ENCODE results near the gene CABYR. TPM values are rescaled to one million over a fixed set of nuclear protein-coding genes. Genes with fewer than 3 reads are reported as not detected.

Gene CABYR, protein sequence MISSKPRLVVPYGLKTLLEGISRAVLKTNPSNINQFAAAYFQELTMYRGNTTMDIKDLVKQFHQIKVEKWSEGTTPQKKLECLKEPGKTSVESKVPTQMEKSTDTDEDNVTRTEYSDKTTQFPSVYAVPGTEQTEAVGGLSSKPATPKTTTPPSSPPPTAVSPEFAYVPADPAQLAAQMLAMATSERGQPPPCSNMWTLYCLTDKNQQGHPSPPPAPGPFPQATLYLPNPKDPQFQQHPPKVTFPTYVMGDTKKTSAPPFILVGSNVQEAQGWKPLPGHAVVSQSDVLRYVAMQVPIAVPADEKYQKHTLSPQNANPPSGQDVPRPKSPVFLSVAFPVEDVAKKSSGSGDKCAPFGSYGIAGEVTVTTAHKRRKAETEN
- polyA plus RNA-seq (2013, experiment 1 of 2; ENCODE audit: insufficient read length) = 8.7 TPM
- 11.8 TPM for polyA plus RNA-seq (2013, experiment 2 of 2; ENCODE audit: insufficient read length)

GRCh38 chr18:24138789-24139616, at the start of gene CABYR:
CABYR (plus strand) TSS chr18:24139062; CDS start chr18:24143115, 4,053 bp downstream.
- DNase-seq = peak; percentile 88

DNA sequence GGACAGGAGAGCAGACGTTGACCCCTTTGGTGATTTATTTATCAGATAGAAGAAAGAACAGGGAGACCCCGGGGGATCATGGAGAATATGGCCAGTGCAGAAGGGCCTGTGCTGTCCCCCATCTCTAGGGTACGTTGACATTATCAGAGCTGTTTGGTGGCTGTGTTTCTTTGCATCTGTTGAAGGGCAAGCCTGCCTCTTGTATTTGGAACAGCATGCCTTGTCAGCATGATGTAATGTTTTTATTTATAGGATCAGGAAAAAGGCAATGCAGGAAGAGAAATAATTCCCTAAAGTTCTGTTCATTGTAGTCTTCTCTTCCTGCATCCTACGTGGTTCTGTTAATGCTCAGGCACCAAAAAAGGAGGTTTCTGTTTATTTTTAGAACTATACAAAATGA, 49.8 kb upstream of the CABYR start:
- no peak for DNase-seq

GRCh38 chr18:24089515-24090337, 49.1 kb upstream of the CABYR start:
- no peak for DNase-seq

DNA sequence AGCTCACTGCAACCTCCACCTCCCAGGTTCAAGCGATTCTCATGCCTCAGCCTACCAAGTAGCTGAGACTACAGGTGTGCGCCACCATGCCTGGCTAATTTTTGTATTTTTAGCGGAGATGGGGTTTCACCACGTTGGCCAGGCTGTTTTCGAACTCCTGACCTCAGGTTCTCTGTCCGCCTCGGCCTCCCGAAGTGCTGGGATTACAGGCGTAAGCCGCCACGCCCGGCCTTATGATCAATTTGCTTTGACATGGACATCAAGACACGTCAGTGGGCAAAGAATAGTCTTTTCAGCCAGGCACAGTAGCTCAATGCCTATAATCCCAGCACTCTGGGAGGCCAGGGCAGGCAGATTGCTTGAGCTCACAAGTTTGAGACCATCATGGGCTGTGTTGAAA, 48.0 kb upstream of the CABYR start:
- DNase-seq = no peak

DNA sequence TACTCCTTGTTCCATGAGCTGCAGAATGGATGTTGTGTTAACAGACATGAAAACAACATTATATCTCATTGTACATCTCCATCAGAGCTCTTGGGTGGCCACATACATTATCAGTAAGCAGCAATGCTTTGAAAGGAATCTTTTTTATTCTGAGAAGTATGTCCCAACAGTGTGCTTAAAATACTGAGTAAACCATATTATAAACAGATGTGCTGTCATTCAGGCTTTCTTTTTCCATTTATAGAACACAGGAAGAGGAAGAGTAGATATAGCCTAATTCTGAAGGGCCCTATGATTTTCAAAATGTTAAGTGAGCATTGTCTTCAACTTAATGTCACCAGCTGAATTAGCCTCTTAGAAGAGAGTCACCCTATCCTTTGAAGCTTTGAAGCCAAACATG, 44.3 kb upstream of the CABYR start:
- no peak for DNase-seq

DNA sequence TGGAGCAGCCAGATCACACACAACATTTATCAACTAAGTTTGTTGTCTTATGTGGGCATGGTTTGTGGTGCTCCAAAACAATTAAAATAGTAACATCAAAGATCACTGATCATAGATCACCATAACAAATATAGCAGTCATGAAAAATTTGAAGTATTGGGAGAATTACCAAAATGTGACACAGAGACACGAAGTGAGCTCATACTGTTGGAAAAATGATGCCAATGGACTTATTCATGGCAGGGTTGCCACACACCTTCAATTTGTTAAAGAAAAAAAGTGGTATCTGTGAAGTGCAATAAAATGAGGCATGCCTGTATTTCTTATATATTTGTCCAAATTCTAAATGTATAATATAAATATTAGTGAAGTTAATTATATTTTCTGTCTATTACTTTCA, 42.9 kb upstream of the CABYR start:
- peak; percentile 13 for DNase-seq

- no peak for DNase-seq
Measured at GRCh38 chr18:24103320-24104021, 35.4 kb upstream of the CABYR start.

DNA sequence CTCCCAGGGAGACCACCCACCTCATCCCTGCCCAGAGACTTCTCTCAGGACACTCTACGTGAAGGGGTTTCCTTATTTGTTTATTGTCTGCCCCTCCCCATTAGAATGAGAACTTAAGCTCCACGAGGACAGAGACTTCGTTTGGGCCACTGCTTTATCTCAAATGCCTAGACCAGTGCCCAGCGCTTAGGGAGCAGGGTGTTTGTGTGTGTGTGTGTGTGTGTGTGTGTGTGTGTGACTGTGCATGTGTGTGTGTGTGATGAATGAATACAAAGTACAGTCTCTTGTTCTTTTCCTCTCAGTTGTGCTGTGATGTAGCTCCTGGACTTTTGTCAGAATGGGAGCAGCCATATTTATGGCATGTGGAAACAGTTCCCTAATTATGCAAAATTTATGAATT, 34.4 kb upstream of the CABYR start:
- no peak for DNase-seq

DNA sequence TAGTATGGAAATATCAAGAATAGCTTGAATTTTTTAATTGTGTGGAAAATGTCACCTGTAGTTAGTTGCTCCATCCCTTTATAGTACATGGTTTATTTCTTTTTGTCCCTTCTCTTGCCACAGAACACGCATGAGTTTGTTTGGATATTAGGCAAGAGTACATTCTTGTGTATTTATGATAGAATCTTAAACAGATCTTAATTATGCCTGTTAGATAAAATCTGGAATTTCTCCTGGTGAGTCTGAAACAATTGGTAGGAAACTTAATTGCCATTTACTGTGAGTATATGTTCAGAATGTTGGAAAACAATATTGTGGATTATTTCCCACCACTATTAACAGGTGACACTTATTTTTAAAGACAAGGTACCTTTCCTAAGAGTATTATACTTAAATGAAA, 30.2 kb upstream of the CABYR start:
- DNase-seq = no peak

DNA sequence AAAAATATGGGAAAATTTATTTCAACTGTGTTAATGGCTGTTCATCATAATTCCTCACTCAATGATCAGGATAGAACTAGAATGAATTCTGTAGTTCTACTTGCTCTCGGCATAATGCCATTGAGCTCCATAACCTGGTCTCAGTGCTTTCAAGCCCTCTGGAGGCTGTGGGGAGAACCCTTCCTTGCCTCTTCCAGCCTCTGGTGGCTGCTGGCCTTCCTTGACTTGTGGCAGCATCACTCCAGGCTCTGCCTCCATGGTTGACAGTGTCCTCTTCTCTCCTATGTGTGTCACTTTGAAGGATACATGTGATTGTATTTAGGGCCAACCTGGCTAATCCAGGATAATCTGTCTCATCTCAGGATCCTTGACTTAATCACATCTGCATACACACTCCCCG, 26.9 kb upstream of the CABYR start:
- no peak for DNase-seq

DNA sequence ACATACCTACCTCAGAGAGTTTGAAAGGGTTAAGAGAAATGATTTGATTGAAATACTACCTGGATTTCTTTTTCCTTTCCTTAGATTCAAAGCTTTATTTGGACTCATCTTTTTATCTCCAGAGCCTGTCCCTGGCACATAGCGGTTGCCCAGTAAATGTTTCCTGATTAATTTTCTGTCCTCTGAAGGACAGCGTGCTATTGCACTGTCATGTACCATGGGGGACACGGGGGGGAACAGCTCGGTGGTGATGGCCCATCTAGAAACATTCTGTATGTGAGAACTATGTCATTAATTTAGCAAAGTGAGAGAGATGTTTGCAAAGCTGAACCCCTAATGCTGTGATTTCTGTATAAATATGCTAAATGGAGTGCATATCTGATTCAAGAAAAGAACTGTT, 26.4 kb upstream of the CABYR start:
- DNase-seq = no peak

- DNase-seq = peak; percentile 24
Measured at GRCh38 chr18:24112874-24113615, 25.8 kb upstream of the CABYR start.

GRCh38 chr18:24114924-24115549, 23.8 kb upstream of the CABYR start:
- DNase-seq = no peak

GRCh38 chr18:24115628-24116027, 23.2 kb upstream of the CABYR start:
- no peak for DNase-seq

DNA sequence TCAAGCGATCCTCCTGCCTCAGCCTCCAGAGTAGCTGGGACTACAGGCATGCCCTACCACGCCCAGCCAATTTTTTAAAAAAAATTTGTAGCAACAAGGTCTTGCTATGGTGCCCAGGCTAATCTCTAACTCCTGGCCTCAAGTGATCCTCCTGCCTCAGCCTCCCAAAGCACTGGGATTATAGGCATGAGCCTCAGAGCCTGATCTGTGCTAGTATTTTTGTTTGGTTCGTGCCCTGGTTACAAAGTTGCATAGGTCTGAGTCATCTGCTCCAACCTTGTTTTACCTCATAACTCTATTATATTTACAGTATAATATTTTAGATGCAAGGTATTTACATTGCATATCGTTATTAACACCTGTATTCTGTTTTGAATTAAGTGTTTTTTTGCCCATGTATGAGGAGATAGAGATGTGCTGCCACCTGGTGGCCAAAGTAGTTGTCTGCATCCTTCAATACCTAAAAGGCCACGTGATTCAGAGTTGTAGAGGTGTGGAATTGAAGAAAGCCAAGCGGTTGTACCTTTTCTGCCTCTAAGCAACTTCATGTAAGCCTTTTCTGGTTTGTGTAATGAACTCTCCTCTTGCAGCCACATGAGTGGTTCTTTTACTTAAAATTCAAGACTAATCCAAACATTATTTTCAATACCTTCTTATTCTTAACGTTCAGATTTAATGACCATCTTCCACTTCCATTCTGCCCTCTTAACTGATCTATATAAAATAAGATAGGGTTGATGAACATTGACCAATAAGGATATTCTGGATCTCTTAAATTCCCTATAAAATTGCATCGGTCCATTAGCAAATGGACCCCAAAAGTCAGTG, 19.9 kb upstream of the CABYR start:
- peak; percentile 64 for DNase-seq

DNA sequence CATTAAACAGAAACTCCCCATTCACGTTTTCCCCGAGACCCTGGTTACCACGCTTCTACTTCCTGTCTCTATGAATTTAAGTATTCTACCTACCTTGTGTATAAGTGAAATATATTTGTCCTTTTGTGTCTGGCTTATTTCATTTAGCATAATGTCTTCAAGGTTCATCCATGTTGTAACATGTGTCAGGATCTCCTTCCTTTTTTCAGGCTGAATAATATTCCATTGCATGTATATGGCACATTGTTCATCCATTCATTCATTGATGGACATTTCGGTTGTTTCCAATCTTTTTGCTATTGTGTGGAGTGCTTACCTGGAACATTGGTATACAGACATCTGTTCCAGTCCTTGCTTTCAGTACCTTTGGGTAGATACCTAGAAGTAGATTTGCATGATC, 18.2 kb upstream of the CABYR start:
- no peak for DNase-seq

GRCh38 chr18:24121625-24122024, 17.2 kb upstream of the CABYR start:
- DNase-seq = no peak

DNA sequence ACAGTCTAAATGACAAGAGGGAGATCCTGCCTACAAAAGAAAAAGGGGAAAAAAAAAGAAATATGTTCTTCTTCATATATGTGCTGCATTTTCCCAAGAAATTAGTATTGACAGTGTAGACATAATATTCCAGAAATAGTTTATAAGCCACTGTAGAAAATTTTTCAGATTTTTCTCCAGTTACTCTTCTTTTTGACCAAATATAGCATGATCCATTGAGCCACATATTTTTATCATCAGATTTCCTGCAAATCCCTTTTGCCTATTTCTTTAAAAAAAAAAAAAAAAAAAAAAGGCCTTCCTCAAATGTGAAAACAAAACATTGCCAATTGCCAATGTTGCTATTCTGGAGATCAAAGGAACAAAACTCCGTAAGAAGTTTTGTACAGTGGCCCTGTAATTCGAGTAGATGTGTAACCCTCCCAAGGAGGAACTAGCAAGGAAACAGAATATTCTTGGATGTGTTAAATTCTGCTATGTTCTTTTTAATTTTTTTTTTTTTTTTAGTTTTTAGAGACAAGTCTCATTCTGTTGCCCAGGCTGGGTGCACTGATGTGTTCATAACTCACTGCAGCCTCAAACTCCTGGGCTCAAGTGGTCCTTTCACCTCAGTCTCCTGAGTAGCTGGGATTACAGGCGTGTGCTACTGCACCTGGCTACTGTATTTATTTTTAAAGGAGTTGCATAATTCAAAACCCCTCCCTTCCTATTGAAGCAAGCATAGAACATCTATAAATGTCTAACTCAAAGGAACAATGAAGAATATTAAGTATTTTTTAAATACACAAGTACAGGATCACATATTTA, 12.5 kb upstream of the CABYR start:
- DNase-seq = peak; percentile 81

DNA sequence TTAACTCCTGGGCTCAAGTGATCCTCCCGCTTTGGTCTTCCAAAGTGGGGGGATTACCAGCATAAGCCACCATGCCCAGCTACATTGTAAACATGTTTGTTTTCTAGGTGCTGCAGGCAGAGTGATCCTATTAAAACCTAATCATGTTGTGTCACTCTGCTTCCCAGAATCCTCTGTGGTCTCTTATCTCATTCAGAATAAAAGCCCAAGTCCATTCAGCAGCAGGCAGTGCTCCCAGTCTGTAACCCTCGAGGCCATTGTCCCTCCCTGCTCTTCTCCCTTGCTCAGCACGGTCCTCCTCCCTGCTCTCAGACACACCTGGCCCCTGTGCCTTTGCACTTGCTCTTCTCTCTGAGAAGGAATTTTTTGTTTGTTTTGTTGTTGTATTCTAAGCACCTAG, 11.1 kb upstream of the CABYR start:
- no peak for DNase-seq

Measured in fibroblast of skin of back (primary cell).